ENCODE data around the gene VDAC1. TPM values are rescaled to one million over a fixed set of nuclear protein-coding genes. Genes with fewer than 3 reads are reported as not detected.
"Not testable (repeated sequence)": the region's sequence is repeated elsewhere in the genome, so short reads cannot be mapped to it uniquely, and the experiment has no call there.

VDAC1 gene
- total RNA-seq, 1 experiment from 2014 or later, result 395 TPM

DNA sequence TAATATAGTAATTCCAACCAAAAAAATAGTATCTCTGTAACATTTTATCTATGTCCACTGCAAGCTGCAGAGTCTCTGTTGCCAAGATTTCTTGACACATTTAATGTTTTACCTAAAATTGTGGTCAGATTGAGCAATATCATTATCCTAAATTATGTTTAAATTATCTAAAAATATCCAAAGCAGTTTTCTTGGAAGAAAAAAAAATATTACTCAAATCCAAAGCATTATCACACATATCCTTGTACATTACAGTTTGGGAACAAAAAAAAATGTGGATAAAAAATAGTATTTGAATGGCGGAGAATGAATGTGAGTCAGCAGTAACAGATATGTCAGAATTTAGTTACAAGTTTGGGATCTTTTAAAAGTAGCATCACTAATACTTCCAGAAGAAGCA is 48.6 kb downstream of the VDAC1 start:
- in situ Hi-C loops (cut with HindIII; ENCODE audit: low pct_unique_long_range_greater_than_20kb, low sequenced_read_pairs); POLR2A ChIA-PET; CTCF ChIA-PET; DNase-seq (ENCODE audit: low read depth, low spot score); H3K4me3 ChIP-seq (ENCODE audit: low read depth in 2 of 2, low read length in 2 of 2); H3K4me1 ChIP-seq (ENCODE audit: control insufficient read depth, insufficient read depth, low read length); H3K9me3 ChIP-seq (ENCODE audit: control insufficient read depth, insufficient read depth, low read depth, low read length); ATAC-seq; H3K27ac ChIP-seq (ENCODE audit: low read length); BruUV-seq (replicated peaks); H3K27me3 ChIP-seq (ENCODE audit: control insufficient read depth, insufficient read depth, low read length); intact Hi-C loops (cut with micrococcal nuclease; ENCODE audit: unreplicated experiment): not testable (repeated sequence)
- H3K36me3 ChIP-seq (ENCODE audit: control insufficient read depth, insufficient read depth, low read length), result peaks cover 11% of the 10 kb centered on the region

DNA sequence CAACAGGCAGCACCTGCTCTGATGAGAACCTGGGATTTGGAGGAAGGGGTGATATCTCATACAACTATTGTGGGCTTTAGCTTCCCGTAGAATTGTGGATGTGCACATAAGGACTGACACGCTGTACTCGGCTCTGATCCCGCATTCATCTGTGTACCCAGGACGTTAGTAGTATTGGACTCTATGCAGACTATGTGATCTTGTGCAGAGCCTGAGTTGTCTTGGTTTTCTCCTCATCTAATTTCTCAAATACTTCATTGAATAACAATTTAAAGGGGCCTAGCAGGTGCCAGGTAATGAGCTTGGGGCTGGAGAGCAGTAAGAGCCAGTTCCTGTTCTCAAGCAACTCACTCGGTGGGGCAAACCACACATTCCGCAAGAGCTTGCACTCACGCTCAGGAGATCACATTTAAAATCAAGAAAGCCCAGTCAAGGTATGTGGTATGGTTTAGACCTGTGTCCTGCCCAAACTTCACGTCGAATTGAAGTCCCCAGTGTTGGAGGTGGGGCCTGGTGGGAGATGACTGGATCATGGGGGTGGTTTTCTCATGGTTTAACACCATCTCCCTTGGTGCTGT is 51.1 kb downstream of the VDAC1 start:
- TF ChIP-seq POLR2AphosphoS5 (IDR thresholded peaks at IDR 0.05; ENCODE audit: low read depth, low read length), result no peak
- TF ChIP-seq, protein P1, sequence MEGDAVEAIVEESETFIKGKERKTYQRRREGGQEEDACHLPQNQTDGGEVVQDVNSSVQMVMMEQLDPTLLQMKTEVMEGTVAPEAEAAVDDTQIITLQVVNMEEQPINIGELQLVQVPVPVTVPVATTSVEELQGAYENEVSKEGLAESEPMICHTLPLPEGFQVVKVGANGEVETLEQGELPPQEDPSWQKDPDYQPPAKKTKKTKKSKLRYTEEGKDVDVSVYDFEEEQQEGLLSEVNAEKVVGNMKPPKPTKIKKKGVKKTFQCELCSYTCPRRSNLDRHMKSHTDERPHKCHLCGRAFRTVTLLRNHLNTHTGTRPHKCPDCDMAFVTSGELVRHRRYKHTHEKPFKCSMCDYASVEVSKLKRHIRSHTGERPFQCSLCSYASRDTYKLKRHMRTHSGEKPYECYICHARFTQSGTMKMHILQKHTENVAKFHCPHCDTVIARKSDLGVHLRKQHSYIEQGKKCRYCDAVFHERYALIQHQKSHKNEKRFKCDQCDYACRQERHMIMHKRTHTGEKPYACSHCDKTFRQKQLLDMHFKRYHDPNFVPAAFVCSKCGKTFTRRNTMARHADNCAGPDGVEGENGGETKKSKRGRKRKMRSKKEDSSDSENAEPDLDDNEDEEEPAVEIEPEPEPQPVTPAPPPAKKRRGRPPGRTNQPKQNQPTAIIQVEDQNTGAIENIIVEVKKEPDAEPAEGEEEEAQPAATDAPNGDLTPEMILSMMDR (IDR thresholded peaks at IDR 0.05), result no peak
- TF ChIP-seq, protein P2, sequence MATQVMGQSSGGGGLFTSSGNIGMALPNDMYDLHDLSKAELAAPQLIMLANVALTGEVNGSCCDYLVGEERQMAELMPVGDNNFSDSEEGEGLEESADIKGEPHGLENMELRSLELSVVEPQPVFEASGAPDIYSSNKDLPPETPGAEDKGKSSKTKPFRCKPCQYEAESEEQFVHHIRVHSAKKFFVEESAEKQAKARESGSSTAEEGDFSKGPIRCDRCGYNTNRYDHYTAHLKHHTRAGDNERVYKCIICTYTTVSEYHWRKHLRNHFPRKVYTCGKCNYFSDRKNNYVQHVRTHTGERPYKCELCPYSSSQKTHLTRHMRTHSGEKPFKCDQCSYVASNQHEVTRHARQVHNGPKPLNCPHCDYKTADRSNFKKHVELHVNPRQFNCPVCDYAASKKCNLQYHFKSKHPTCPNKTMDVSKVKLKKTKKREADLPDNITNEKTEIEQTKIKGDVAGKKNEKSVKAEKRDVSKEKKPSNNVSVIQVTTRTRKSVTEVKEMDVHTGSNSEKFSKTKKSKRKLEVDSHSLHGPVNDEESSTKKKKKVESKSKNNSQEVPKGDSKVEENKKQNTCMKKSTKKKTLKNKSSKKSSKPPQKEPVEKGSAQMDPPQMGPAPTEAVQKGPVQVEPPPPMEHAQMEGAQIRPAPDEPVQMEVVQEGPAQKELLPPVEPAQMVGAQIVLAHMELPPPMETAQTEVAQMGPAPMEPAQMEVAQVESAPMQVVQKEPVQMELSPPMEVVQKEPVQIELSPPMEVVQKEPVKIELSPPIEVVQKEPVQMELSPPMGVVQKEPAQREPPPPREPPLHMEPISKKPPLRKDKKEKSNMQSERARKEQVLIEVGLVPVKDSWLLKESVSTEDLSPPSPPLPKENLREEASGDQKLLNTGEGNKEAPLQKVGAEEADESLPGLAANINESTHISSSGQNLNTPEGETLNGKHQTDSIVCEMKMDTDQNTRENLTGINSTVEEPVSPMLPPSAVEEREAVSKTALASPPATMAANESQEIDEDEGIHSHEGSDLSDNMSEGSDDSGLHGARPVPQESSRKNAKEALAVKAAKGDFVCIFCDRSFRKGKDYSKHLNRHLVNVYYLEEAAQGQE (IDR thresholded peaks at IDR 0.05; ENCODE audit: insufficient read depth in 1 of 2, low read depth in 2 of 2, low read length in 1 of 2), result no peak
- TF ChIP-seq SIN3A (IDR thresholded peaks at IDR 0.05; ENCODE audit: borderline replicate concordance, insufficient read depth, low read depth, low read length), result no peak
- TF ChIP-seq TCF7L2 (IDR thresholded peaks at IDR 0.05; ENCODE audit: low read depth, low read length), result no peak
- Histone ChIP-seq H3K36me3 (ENCODE audit: control insufficient read depth, insufficient read depth, low read length) (peaks cover 8% of the 10 kb centered on the region), H3K4me1 (ENCODE audit: control insufficient read depth, insufficient read depth, low read length) (no peaks in the 10 kb centered on the region), H3K9me3 (ENCODE audit: control insufficient read depth, insufficient read depth, low read depth, low read length) (no peaks in the 10 kb centered on the region), H3K4me3 (ENCODE audit: low read depth in 2 of 2, low read length in 2 of 2) (no peak overlapping the region), H3K27ac (ENCODE audit: low read length) (no peak overlapping the region), H3K27me3 (ENCODE audit: control insufficient read depth, insufficient read depth, low read length) (no peaks in the 10 kb centered on the region)
- intact Hi-C loops (cut with micrococcal nuclease; ENCODE audit: unreplicated experiment), result no loop called here
- ChIA-PET POLR2A (no interaction called here), CTCF (no interaction called here)
- ATAC-seq, result 0 out of 2 replicates have a peak, but pooled peaks have one; percentile 39
- no peak for DNase-seq (ENCODE audit: low read depth, low spot score)
- in situ Hi-C loops (cut with HindIII; ENCODE audit: low pct_unique_long_range_greater_than_20kb, low sequenced_read_pairs), result no loop called here
- no TSS peak for BruUV-seq (replicated peaks)

DNA sequence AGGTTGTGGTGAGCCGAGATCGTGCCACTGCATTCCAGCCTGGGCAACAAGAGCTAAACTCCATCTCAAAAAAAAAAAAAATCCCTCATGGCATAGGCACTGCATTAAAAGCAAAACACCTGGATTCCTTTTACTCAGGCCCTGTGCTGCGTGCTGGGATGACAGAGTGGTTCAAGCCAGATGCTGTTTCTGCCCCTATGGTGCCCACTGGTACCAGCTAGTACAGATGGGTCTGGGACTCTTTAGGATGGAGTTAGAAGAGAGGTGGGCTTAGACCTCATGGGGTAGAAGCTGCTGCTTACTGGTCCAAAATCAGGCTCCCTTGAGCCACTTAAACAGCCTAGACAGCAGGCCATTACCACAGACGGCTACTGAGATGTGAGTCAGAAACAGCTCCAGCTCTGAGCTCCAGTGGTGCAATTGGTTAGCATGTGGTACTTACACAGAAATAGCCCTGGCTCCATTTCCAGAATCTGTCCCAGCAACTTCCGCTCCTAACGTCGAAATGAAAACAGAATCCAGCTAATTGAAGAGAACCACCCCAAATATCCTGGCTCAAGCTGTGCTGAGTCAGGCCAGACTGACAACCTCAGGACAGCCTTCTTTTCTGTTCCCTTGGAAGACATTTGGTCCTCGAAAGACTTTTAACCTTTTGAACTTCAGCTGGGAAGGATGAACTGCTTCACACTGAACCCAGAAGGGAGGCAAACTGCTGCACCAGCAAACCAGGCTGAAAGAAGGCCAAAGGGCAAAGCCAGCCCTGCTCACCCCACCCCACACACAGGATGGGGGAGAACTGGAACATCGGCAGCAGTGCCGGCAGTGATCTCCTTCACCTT is 51.8 kb downstream of the VDAC1 start:
- intact Hi-C loops (cut with micrococcal nuclease; ENCODE audit: unreplicated experiment) (no loop called here), in situ Hi-C loops (cut with HindIII; ENCODE audit: low pct_unique_long_range_greater_than_20kb, low sequenced_read_pairs) (no loop called here)
- H3K4me3 ChIP-seq (ENCODE audit: low read depth in 2 of 2, low read length in 2 of 2), result no peak overlapping the region
- POLR2A ChIA-PET, result no interaction called here
- H3K9me3 ChIP-seq (ENCODE audit: control insufficient read depth, insufficient read depth, low read depth, low read length), result no peaks in the 10 kb centered on the region
- DNase-seq (ENCODE audit: low read depth, low spot score), result no peak
- CTCF ChIA-PET, result no interaction called here
- TF ChIP-seq, protein P2 (IDR thresholded peaks at IDR 0.05; ENCODE audit: insufficient read depth in 1 of 2, low read depth in 2 of 2, low read length in 1 of 2), result no peak
- TF ChIP-seq TCF7L2 (IDR thresholded peaks at IDR 0.05; ENCODE audit: low read depth, low read length) (no peak), POLR2AphosphoS5 (IDR thresholded peaks at IDR 0.05; ENCODE audit: low read depth, low read length) (no peak), SIN3A (IDR thresholded peaks at IDR 0.05; ENCODE audit: borderline replicate concordance, insufficient read depth, low read depth, low read length) (no peak)
- TF ChIP-seq, protein P1 (IDR thresholded peaks at IDR 0.05), result no peak
- H3K4me1 ChIP-seq (ENCODE audit: control insufficient read depth, insufficient read depth, low read length), result no peaks in the 10 kb centered on the region
- peaks cover 7% of the 10 kb centered on the region for H3K36me3 ChIP-seq (ENCODE audit: control insufficient read depth, insufficient read depth, low read length)
- no TSS peak for BruUV-seq (replicated peaks)
- H3K27ac ChIP-seq (ENCODE audit: low read length), result no peak overlapping the region
- no peaks in the 10 kb centered on the region for H3K27me3 ChIP-seq (ENCODE audit: control insufficient read depth, insufficient read depth, low read length)
- ATAC-seq, result peak; percentile 71
